HG02798 (cell line): Measurements from ENCODE around the gene PARP1.

Source experiments
- ATAC-seq: cut with Tn5 transposase; IDR thresholded peaks from one replicate; pipeline ENCODE4 v1.9.1; 2021; ENCODE audit warnings: mild to moderate bottlenecking; ENCODE audit not compliant: unreplicated experiment, poor library complexity

Gene PARP1

DNA sequence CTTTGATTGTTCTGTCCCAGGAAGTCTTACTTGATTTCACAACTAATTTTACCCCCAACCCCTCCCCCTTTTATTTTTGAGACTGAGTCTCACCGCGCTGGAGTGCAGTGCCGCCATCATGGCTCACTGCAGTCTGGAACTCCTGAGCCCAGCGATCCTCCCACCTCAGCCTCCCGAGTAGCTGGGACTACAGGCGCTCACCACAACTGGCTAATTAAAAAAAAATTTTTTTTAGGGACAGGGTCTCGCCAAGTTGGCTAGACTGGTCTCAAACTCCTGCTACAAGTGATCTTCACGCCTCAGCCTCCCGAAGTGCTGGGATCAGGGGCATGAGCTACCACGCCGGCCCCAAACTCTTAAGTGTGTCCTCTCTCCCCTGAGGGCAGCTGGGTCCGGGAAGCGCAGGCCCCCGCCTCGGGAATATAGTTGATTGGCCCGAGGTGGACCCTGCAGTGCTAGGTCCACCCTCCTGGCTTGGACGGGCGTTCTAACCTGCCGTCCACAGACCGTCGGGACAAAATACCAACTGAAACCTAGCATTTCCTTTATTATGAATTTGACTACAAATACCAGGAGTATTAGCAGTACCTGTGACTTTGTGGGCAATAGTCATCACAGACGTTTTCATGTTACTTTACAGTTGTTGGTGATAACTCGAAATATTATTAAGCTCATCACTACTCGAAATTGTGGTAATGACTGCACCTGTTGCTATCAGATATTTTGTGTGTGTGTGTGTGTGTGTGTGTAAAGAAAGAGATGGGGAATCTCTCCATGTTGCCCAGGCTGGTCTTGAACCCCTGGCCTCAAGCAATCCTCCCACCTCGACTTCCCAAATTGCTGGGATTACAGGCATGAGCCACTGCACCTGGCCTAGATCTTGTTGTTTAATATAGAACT lies 642 bp upstream of the PARP1 start:
- ATAC-seq: no peak

DNA sequence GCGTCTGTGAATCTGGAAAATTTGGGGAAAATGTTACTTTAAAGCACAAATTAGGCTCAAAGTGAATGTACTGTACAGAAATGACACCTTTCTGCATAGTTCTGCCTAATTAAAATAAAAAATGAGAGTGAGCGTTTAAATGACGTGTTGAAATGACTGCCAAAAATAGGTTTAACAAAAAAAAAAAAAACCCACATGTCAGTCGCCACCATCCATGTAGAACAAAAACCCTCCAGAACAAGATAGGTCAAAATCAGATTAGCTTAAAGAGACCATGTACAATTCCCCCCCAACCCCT lies 745 bp downstream of the PARP1 start:
- no peak for ATAC-seq

DNA sequence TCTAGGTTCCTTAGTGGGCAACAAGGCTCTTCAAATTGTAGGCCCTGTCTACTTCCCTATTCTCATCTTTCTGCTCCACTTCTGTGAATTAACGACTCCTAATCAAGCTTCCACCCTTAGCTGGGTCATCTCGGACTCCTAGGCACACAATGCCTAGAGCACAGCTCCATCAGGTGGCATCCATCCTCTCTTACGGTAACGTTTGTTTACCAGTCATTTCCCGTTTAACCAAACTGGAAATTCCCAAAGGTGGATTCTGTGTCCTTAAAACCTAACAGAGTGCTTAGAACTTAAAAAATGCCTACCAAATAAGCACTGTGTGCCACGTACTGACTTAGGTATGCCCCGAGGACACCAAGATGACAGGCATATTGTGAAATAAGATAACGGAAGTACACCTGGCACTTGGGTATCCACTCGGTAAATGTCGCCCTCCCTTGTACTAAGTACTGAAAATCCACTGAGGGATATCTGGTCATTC lies 1.5 kb downstream of the PARP1 start:
- no peak for ATAC-seq

DNA sequence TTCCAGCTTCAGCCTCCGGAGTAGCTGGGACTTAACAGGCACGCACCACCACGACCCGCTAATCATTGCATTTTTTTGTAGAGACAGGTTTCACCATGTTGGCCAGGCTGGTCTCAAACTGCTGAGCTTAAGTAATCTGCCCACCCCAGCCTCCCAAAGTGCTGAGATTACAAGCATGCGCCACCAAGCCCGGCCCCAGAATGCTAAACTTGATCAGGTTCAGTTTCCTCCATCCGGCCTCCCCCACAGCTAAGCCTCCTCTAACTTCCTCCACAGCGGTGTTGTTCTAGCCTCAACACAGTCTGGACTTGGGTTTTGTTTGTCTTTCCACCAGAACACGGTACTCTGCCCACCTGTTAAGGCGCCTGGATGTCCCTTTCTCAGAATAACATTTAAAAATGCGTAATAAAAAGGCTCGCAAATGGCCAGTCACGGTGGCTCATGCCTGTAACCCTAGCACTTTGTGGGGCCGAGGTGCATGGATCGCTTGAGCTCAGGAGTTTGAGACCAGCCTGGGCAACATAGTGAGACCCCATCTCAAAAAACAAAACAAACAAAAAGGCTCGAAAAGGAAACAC lies 2.4 kb downstream of the PARP1 start:
- no peak for ATAC-seq

GRCh38 chr1:226404904-226405222 lies 3.0 kb downstream of the PARP1 start:
- no peak for ATAC-seq

DNA sequence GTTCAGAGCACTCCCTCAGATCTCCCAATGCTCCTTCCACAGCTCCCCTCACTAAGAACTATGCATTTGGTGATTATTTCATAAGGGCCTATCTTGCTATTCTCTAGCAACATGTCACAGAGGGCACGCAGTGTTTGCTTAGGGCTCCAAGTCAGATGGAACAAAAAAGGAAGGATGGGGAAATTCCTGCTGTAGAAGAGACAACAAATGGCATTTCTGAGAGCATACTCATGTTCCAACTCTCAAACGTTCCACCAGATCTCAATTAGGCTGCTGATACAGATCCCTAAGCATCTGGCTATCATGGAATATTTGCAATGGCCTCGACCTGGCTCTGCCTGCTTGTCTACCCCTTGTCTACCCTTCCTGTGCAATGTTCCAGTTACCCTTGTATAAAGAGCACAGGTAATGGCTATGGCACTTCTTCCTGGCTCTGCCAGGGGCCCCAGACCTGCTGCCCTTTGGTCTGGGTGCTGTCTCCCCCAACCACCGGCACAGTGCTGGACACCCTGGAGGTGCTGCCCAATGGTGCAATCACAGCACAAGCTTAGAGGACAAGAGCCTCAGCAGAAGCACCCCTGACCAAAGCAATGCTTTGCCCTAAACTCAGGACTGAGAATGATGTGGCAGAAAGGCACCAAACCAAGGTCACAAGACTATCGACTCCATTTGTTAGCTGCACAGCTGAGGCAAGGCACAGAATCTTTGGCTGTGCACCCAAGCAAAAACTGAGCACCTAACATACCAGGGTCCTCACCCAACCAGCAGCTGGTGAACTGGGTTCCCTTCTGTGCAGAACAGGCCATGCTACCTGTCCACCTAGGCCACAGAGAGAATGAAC lies 3.6 kb downstream of the PARP1 start:
- no peak for ATAC-seq

DNA sequence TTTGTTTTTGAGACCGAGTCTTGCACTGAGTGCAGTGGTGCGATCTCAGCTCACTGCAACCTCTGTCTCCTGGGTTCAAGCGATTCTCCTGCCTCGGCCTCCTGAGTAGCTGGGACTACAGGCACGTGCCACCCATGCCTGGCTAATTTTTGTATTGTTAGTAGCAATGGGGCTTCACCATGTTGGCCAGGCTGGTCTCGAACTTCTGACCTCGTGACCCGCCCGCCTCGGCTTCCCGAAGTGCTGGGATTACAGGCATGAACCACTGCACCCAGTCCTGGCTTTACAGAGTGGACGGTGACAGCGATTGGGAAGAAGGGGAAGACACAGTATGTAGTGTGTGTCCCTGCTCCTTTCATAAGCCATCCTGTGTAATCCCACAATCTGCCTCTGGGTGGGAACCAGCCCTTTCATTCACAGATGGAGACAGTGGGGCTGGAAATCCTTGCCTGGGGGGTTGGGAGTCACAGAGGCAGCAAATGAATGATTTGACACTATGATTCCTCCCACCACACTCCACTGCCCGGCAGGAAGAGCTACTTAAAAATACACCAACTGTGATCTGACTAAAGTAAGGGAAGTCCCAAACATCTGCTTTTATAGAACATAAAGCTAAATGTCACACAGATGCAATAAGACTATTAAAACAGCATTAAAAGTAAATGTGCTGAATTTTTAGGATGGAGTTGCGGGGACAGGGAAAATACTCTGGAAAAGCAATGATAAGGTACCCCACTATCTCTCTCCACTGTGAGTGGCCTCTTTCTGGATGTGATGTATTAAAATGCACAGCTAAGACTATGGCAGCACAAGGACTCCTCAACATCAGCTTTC lies 4.5 kb downstream of the PARP1 start:
- ATAC-seq: no peak

GRCh38 chr1:226402739-226403165 lies 5.1 kb downstream of the PARP1 start:
- ATAC-seq: no peak

DNA sequence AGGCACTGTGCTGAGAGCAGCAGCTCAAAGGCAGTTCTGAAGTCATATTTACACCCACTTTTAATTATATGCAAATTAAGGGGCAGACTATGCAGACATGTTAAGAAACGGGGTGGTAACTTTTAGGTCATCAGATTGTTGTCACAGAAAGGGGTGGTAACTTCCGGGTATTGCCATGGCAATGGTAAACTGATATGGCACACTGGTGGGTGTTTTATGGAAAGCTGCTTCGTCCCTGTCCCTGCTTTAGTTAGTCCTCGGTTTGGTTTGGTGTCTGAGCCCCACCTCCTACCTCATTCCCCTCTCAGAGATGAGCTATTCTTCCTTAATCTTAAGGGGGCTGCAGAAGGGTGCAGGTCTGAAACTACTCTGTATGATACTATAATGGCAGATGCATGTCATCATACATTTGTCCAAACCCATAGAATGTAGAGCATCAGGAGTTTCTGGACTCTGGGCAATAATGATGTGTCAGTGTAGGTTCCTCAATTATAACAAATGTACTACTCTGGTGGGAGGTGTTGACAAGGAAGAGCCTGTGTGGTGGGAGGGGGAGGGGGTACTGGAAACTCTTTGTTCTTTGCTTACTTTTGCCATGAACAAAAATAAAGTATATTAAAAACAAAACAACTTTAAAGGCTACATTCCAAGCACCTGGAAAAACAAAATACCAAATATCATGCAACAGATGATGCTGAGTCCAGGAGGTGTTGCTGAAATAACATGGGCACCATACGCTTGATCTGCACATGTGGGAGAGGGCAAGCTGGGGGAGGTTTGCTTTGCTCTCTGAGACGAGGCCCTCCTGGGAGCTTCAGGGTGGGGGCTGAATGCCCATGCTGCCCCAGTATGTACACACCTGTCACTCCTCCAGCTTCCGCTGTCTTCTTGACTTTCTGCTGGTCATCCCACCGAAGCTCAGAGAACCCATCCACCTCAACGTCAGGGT lies 6.3 kb downstream of the PARP1 start:
- no peak for ATAC-seq

GRCh38 chr1:226400519-226401354 lies 7.2 kb downstream of the PARP1 start:
- no peak for ATAC-seq

DNA sequence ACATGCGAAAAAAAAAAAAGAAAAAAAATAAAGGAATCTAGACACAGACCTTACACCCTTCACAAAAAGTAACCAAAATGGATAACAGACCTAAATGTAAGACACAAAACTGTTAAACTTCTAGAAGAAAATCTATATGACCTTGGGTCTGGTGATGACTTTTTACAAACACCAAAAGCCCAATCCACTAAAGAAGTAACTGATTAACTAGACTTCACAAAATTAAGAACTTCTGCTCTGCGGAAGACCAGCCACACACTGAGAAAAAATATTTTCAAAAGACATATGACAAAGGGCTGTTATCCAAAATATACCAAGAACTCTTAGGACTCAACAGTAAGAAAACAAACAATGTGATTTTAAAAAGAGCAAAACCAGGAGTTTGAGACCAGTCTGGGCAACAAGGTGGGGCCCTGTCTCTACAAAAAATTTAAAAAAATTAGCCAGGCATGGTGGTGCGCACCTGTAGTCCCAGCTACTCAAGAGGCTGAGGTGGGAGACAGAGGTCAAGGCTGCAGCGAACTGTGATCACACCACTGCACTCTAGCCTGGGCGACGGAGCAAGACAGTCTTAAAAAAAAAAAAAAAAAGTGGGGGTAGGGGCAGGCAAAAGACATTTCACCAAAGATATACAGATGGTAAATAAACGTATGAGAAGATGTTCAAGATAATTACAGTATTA lies 9.8 kb downstream of the PARP1 start:
- ATAC-seq: no peak

- no peak for ATAC-seq
Observed at GRCh38 chr1:226397011-226397926, 10.6 kb downstream of the PARP1 start.

- ATAC-seq: no peak
Observed at GRCh38 chr1:226395753-226396152, 12.1 kb downstream of the PARP1 start.

- no peak for ATAC-seq
Observed at GRCh38 chr1:226394462-226394861, 13.4 kb downstream of the PARP1 start.

GRCh38 chr1:226390681-226391080 lies 17.2 kb downstream of the PARP1 start:
- ATAC-seq: no peak

DNA sequence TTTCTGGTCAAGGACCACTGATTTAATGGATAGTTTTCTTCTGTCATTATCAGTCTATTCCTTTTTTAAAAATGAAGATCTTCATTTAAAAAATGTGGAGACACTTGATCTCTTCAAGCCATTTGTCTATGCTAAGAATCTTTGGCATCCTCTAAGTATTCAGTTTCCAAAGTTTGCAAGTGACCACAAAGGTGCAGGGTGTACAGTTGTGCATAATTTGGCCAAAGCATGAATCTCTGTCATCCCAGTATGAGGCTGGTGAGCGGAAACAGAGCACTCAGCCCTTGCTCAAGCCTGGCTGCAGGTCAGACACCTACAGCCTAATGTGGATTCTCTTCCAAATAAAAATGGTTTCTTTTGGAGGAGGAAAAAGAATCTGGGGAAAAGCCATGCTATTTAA lies 19.8 kb downstream of the PARP1 start:
- ATAC-seq: no peak

DNA sequence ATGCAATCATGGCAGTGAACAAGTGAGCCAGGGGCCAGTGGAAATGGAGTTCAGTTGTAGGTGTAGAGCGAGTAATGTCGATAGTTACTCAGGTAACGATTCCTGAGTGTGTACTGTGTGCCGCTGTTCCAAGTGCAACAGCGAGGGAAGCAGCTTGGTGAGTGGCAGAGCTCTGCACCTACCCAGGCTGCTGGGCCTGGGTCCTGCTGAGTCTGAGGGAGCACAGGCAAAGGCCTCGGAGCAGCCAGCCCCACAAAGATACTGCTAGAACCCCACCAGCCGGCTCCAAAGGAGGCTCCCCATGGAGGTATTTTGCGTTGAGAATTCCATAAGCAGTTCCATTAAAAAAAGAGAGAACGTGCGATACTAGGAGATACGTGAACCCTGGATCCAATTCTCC lies 23.2 kb downstream of the PARP1 start:
- ATAC-seq: no peak
